Stimulated activated CD8-positive, alpha-beta memory T cell treated with anti-CD3 and anti-CD28 coated beads, Interleukin-4, amount 100 ng/mL, for 4 hours (primary cell): ENCODE data around the gene STX8.

Experiments
- DNase-seq, 2 donors: peaks; one replicate each; pipeline ENCODE4 v3.0.0-alpha.2; 2020; ENCODE audit warnings: low read depth in 2 of 2, low spot score in 1 of 2

STX8 gene

DNA sequence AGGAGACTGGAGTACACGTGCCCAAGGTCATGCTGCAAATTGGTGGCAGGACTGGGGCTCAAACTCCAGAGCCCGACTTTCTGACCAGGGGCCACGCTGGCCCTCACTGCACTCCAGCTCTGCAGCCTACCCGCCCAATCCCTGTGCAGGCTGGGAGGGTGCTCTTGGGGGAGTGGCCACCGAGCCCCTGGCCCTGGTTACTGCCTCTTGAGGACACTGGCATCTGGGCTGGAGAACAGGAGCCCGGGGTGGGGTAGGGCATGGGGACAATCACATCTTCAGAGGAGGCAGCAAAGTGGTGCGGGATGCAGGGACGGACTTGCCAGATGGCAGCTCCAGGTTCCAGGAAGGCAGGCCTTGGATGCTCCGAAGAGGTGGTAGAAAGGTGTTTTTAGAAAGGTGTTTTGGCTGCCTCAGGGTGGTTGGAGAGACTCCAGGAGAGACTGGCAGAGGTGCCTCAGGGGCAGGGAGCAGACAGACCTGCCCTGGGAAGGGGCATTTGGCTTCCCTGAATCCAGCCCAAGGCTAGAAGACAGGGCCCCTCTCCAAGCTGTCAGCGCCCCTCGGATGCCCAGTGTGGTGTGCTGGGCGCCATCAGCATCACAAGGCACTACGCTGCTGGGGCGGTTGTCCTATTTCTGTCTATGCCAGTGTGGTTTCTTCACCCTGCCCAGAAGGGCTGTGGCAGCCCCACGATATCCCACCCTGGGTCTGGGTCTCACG lies 333.7 kb downstream of the STX8 start:
- DNase-seq: no peak

GRCh38 chr17:9241371-9241712 lies 334.3 kb downstream of the STX8 start:
- DNase-seq: no peak

GRCh38 chr17:9240659-9241370 lies 334.8 kb downstream of the STX8 start:
- no peak for DNase-seq

GRCh38 chr17:9239793-9240658 lies 335.6 kb downstream of the STX8 start:
- DNase-seq: peak; percentile 18 to 38

DNA sequence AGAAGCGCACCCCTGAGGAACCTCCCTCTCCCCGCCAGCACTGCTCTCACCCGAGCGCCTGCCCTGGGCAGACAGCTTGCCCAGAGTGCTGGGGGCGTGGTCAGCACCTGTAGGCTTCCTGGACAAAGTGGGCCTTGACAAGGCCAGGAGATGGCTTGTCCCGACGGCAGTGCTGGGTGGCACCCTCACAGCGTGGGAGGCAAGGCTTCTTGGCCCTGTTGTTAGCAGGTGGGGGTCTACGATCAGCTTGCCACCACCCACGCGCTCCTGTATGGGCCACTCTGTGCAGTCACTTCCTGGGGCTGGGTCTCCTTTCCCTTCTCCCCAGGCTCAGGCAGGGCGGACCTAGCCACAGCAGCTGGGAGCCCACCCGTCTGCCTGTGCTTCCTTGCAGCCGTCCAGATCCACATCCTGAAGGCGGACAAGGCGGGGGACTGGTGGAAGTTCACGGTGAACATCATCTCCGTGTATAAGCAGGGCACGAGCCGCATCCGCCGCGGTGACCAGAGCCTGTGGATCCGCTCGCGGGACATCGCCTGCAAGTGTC lies 336.3 kb downstream of the STX8 start:
- peak in 1 of 2 donors; percentile 4 for DNase-seq

GRCh38 chr17:9238340-9239245 lies 337.0 kb downstream of the STX8 start:
- no peak for DNase-seq

GRCh38 chr17:9237661-9238301 lies 337.8 kb downstream of the STX8 start:
- no peak for DNase-seq

DNA sequence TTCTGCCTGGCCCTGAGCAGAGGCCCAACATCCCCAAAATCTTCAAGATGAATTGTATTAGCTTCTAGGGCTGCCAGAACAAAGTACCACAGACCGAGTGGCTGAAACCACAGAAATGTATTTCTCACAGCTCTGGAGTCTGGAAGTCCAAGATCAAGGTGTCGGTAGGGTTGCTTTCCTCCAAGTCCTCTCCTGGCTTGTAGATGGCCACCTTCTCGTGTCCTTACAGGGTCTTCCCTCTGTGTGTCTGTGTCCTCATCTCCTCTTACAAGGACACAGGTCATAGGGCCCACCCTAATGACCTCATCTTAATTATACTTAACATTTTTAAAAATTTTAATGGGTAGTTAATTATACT lies 338.6 kb downstream of the STX8 start:
- no peak for DNase-seq

DNA sequence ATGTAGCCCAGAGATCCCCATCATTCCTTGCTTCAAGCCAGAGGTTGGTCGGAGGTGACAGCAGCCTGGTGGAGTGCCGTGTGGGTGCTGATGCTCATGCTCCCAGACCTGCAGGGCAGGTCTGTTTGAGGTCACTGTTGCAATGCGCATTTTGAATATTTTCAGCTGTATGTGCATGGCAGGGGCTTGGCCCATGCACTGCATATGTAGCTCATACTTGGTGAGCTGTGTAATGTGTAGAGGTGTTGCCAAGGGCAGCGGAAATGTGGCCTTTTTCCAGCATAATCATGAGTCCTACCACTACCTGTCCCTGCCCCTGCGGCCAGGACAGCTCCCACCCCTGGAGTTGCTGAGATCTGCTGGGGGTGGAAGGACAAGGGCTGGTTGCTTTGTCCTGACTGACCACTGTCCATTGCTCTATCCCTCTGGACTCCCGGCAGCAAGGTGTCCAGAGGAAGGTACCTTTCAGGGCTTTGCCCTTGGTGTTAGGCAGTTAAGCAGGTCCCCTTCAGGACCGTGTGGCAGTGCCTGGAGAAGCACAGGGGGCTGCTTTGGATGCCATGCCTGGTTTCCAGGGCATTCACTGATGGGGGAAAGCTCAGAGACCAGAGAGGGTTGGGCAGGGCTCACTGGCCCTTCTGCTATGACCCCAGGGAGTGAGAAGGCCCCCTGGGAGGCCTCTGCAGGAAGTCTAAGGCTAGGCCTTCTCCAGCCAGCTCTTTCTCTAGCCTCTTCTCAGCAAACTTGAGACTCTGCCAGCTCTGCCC lies 339.2 kb downstream of the STX8 start:
- no peak for DNase-seq

DNA sequence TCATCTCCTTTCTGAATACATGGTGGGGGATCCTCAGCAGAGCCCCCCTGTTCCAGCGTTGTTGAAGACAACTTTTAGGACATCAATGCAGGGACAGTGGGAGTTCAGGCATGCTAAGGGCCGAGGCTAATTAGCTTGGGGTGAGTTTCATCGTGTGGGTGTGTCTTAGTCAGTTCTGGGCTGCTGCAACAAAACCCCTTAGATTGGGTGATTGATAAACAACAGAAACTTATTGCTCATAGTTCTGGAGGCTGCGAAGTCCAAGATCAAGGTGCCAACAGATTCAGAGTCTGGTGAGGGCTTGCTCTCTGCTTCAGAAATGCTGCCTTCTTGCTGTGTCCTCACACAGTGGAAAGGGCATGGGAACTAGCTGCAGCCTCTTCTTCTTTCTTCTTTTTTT lies 340.3 kb downstream of the STX8 start:
- DNase-seq: no peak

DNA sequence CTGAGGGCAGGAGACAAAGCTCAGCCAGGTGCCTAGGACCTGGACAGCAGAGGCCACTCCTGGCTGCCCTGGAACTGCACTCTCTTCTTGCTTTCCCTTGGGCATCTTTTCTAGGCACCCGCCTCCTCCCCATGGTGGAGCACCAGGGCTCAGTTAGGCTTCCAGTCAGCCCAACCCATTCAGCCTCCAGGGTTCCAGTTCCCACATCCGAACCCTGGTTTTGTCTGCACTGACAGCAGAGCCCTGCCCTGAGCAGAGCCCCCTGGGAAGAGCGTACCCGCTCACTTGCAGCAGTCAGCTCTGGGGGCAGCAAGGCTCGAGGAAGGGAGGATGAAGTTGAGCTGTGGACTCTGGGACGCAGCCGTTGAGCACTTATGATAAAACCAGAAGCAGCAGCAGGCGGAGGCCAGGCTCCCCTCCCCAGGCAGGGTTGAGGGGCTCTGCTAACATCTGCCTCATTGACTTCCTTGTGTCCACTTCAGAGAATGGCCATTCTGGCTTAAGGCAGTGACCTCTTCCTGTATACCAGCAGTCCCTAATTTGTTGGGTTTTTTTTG lies 341.2 kb downstream of the STX8 start:
- DNase-seq: no peak

DNA sequence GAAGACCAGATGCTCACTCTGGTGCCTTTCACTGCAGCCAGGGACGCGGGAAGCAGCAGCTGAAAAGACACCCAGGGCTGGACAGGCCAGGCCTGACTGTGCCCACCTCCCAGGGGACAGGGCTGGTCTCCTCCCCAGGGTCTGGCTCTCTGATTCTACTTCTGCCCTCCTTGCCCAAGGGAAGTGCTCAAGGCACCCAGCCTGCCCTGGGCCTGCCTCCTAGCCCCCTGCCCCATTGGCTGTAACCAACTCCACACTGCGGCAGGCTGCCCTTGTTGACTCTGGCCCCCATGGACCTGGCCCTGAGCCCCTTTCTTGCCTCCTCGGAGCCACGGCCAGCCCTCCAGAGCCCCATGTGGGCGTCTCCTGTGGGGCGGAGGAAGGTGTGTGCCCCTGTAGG lies 341.9 kb downstream of the STX8 start:
- DNase-seq: no peak

DNA sequence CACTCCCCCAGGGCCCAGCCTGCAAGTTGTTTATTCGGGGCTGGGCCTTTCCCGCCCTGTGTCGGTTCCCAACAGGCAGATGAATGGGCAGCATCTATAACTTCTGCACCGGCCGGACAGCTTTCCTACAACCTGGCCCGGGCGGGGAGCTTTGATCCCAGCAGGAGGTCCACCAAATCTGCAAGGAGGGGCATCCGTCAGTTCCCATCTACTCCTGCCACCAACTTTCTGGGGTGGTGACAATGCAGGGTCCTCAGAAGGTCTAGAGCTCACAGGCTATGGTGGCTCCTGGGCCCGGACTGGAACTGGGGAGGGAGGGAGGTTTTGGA lies 342.4 kb downstream of the STX8 start:
- DNase-seq: no peak

- no peak for DNase-seq
Measured at GRCh38 chr17:9232591-9233270, 342.9 kb downstream of the STX8 start.

- DNase-seq: no peak
Measured at GRCh38 chr17:9232155-9232475, 343.5 kb downstream of the STX8 start.

DNA sequence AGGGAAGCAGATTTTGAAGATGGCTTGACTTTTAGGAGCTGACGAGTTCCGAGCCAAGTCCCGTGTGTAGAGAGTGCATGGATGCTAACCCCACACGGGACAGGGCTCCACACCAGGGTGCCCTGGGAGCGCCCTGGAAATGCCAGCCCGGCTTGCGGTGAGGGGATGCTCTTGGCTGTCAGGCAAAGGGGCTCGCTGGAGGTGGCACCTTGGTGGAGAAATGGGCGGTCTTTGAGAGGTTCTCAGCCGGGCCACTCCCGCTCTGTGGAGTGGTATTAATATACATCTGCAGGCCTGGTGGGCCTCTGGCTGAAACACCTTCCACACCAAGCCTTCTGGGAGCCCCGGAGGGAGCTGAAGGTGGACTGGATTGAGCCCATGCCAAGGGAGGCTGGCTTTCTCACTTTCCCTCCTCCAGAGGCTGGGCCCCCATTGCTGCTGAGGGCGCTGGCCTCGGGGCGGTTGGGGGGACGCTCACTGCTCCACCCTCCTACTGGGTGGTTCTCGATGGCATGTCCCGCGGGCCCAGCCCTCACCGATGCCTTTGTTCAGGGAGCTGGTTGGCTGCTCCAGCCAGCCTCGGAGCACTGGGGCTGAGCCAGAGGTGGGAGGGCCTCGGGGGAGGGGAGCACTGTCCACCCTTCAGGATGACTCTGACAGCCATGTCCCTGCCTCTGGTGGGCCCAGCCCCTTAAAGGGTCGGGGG lies 344.0 kb downstream of the STX8 start:
- no peak for DNase-seq

DNA sequence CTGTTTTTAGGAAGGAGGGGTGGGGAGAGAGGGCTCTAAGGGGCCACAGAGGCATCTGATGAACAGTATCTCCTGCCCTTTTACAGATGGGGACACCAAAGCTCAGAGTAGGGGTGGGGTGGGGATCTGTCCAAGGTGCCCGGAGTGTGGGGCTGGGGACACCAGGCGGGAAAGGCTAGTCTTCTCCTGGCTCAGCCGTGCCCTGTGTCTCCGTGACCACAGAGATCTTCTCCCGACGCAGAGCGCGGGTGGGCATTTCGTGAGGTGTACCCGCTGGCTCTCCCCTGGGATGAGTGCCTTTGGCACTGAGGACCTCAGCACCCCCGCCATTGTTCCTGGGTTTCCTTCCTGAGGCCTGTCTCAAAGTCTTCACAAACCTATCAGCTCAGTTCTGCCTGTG lies 344.8 kb downstream of the STX8 start:
- no peak for DNase-seq

GRCh38 chr17:9230346-9230745 lies 345.3 kb downstream of the STX8 start:
- no peak for DNase-seq
